Measurements from ENCODE around the gene UBXN10. TPM values are rescaled to one million over a fixed set of nuclear protein-coding genes. Genes with fewer than 3 reads are reported as not detected.

The UBXN10 gene, protein sequence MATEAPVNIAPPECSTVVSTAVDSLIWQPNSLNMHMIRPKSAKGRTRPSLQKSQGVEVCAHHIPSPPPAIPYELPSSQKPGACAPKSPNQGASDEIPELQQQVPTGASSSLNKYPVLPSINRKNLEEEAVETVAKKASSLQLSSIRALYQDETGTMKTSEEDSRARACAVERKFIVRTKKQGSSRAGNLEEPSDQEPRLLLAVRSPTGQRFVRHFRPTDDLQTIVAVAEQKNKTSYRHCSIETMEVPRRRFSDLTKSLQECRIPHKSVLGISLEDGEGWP
- total RNA-seq (ENCODE audit: low replicate concordance), result 1.6 and 5.0 TPM in 2 replicates
- long read RNA-seq, full-length matches to known transcripts, result 9 of 11 reads
- long read RNA-seq, partial matches to known transcripts, result 0 of 11 reads
- long read RNA-seq, other reads (novel, unspliced or antisense), result 2 of 11 reads

DNA sequence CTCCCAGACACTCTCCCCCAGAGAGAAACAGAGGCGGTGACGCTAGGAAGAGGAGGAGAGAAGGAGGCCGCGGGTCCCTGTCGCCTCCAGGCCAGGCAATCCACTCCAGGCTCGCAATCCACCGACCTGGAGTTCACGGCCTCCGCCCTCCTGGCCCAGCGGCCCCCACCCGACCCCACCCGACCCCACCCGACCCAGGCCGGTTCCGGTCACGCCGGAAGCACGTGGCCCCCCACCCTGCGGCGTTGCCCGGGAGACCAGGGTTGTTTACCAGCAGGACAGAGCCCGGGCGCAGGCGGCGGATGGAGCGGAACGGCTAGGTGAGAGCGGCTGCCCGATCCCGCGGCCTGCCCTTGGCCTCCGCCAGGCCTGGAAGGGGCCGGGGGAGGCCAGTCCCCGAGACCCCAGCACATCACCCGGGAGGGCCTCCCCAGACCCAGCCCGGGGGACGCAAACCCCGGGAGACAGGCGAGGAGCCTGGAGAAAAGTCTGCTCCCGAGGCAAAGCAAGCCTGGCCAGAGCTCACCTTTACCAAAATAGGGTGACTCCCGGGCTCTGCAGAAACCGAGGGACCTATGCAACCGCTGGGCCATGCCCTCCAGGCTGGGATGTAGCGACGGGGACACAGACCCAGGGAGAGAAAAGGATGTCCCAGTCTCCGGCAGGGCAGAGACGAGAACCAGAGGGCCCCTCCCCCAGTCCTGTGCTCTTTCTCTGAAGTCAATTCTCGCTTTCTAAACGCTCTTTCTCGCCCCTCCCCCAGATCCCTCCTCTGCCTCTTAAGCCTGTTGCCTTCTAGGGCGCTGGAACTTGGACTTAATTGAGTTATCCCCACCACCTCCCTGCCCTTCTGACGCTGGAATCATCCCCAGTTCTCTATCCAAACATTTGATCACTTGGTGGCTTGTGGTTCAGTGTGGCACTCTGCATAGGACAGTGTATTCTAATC is at the start of gene UBXN10, which contains the start of gene PLA2G2C:
UBXN10 (plus strand) TSS at position 263 of the 949 bp plus-strand sequence. CDS start 4,466 bp downstream, outside the sequence.
PLA2G2C (minus strand) TSS at position 685 of the 949 bp plus-strand sequence. CDS start 9,155 bp downstream, outside the sequence.
- TF ChIP-seq, protein P1, sequence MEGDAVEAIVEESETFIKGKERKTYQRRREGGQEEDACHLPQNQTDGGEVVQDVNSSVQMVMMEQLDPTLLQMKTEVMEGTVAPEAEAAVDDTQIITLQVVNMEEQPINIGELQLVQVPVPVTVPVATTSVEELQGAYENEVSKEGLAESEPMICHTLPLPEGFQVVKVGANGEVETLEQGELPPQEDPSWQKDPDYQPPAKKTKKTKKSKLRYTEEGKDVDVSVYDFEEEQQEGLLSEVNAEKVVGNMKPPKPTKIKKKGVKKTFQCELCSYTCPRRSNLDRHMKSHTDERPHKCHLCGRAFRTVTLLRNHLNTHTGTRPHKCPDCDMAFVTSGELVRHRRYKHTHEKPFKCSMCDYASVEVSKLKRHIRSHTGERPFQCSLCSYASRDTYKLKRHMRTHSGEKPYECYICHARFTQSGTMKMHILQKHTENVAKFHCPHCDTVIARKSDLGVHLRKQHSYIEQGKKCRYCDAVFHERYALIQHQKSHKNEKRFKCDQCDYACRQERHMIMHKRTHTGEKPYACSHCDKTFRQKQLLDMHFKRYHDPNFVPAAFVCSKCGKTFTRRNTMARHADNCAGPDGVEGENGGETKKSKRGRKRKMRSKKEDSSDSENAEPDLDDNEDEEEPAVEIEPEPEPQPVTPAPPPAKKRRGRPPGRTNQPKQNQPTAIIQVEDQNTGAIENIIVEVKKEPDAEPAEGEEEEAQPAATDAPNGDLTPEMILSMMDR (conservative IDR thresholded peaks at IDR 0.05), result no peak
- Mint-ChIP-seq H3K4me3 (peak within 1 kb of the TSS; percentile 93), H3K4me1 (ENCODE audit: unreplicated experiment) (peaks cover 31% of the 10 kb centered on the region), H3K27ac (peak within 1 kb of the TSS; percentile 70), H3K36me3 (no peaks in the 10 kb centered on the region), H3K27me3 (peaks cover 18% of the 10 kb centered on the region), H3K9me3 (no peaks in the 10 kb centered on the region)
- peak; percentile 77 for DNase-seq (ENCODE audit: extremely low spot score, unreplicated experiment)

DNA sequence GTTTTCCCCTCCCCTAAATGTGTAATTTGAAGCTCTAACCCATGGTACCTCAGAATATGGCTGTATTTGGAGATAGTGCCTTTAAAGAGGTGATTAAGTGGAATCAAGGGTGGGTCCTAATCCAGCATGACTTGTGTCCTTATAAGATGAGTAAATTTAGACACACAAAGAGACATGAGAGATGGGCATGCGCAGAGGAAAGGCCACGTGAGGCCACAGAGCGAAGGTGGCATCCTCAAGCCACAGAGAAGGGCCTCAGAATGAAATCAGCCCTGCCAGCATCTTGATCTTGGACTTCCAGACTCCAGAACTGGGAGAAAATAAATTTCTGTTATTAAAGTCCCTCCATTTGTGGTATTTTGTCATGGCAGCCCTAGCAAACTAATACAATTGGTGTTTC is 49.6 kb upstream of the UBXN10 start:
- Mint-ChIP-seq H3K36me3 (no peaks in the 10 kb centered on the region), H3K4me3 (no peak overlapping the region), H3K27me3 (peaks cover 12% of the 10 kb centered on the region), H3K9me3 (peaks cover 4% of the 10 kb centered on the region), H3K4me1 (ENCODE audit: unreplicated experiment) (no peaks in the 10 kb centered on the region), H3K27ac (no peak overlapping the region)
- TF ChIP-seq, protein P1 (conservative IDR thresholded peaks at IDR 0.05), result no peak
- no peak for DNase-seq (ENCODE audit: extremely low spot score, unreplicated experiment)

DNA sequence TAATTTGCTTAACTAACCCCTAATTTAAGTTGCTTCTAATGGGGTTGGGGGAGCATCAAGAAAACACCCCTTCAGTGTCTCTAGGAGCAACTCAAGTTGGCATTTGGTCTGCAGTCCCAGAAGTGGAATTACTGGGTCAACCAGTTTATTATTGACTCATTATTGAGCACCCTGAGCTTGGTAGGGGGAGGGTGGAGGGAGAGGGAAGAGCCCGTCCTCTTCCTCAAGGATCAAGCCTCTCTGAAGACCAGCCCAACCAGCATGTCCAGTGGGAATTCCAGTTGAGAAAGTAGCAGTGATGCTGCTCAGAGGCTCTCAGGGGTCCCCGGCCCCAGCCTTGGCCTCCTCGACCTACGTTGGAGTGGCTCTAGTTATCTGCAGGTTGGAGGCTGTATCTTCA is 48.8 kb upstream of the UBXN10 start:
- Mint-ChIP-seq H3K4me1 (ENCODE audit: unreplicated experiment) (no peaks in the 10 kb centered on the region), H3K27me3 (peaks cover 11% of the 10 kb centered on the region), H3K27ac (no peak overlapping the region), H3K9me3 (peaks cover 2% of the 10 kb centered on the region), H3K36me3 (no peaks in the 10 kb centered on the region), H3K4me3 (no peak overlapping the region)
- no peak for DNase-seq (ENCODE audit: extremely low spot score, unreplicated experiment)
- TF ChIP-seq, protein P1 (conservative IDR thresholded peaks at IDR 0.05), result no peak

DNA sequence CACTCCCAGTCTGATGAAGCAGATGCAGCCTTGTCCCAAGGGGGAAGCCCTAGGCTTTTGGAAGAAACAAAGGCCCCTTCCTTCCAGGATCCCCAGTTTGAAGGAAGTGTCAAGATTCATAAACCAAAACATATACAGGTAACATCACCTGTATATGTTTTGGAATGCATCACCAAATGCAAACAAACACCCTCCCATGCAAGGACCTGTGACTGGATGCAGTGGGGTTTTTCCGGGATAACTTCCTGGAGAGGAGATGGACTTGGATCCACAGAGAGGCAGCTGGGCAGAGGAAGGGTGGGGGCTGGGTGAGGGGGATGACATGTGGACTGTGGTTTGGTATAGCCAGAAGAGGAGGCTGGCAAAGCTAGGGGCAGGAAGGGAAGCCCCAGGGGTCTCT is 48.3 kb upstream of the UBXN10 start:
- Mint-ChIP-seq H3K9me3 (no peaks in the 10 kb centered on the region), H3K27me3 (peaks cover 9% of the 10 kb centered on the region), H3K4me1 (ENCODE audit: unreplicated experiment) (no peaks in the 10 kb centered on the region), H3K4me3 (no peak overlapping the region), H3K36me3 (no peaks in the 10 kb centered on the region), H3K27ac (no peak overlapping the region)
- DNase-seq (ENCODE audit: extremely low spot score, unreplicated experiment), result no peak
- TF ChIP-seq, protein P1 (conservative IDR thresholded peaks at IDR 0.05), result no peak

DNA sequence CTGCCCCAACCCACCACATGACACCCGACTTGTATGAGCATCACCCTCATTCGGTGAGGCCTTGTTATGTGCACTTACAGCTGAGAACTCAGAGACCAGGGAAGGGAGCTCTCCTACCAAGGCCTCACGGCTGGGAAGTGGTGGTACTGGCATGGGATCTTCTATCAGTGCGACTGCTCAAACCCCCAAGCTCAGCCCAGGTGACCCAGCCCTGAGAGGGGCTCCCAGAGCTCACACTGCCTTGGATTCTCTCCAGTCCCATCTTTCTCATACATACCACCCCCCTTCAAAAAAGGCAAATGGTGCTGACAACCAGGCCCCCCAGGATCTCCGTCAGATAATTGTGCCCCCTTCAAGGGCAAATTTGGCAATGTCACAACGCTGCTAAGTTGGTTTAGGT is 47.5 kb upstream of the UBXN10 start:
- H3K9me3 Mint-ChIP-seq, result no peaks in the 10 kb centered on the region
- TF ChIP-seq, protein P1 (conservative IDR thresholded peaks at IDR 0.05), result no peak
- H3K4me3 Mint-ChIP-seq, result no peak overlapping the region
- no peak for DNase-seq (ENCODE audit: extremely low spot score, unreplicated experiment)
- H3K27ac Mint-ChIP-seq, result no peak overlapping the region
- H3K36me3 Mint-ChIP-seq, result no peaks in the 10 kb centered on the region
- H3K27me3 Mint-ChIP-seq, result peaks cover 9% of the 10 kb centered on the region
- no peaks in the 10 kb centered on the region for H3K4me1 Mint-ChIP-seq (ENCODE audit: unreplicated experiment)

All from type B pancreatic cell (in vitro differentiated cells).